Cardiac fibroblast (primary cell): ENCODE measurements around the gene PPP1R8.
A peak's percentile ranks its signal among the peaks of the same experiment; 100 is the strongest.
"Not testable (repeated sequence)": the region's sequence is repeated elsewhere in the genome, so short reads cannot be mapped to it uniquely, and the experiment has no call there.

Source experiments
- DNase-seq, 2 donors: peaks; one replicate each; pipeline versions ENCODE4 v3.0.0 to v3.0.0-alpha.2; 2010; ENCODE audit warnings: low read depth in 2 of 2
- H3K4me3 ChIP-seq, 2 donors: replicated peaks in 1 of 2; 1 replicate in 1 of 2; 2 replicates in 1 of 2; pipeline ENCODE4 v1.5.1; 2011; ENCODE audit warnings: low read depth in 2 of 2, low read length in 2 of 2, mild to moderate bottlenecking in 2 of 2, moderate library complexity in 1 of 2
- TF ChIP-seq, protein P1 (sequence below): IDR thresholded peaks from one replicate; pipeline ENCODE4 v1.5.1; 2011; ENCODE audit warnings: low read depth, mild to moderate bottlenecking, low read length, inconsistent platforms

Gene PPP1R8

DNA sequence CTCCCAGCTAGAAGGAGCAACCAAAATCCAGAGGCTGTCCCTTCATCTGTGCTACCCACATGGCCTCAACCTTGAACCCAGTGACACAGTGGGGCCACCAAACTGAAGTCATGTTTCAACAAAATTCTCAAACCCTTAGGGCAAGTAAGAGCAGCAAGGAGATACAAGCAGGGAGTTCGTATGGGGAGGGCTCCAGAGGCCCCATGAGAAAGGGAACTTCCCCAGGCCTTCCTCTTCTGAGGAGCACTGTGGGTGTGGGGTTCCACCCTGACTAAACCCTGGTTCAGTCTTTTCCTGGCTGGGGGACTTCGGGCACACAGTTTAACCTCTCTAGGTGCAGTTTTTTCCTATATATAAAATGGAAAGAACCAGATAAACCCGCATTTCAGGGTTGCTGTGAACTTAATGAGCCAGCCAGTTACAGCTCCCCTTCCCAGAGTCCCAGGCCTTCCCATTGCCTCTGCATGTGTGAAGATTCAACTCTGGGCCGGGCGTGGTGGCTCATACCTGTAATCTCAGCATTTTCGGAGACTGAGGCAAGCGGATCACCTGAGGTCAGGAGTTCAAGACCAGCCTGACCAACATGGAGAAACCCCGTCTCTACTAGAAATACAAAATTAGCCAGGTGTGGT, 33.8 kb downstream of the PPP1R8 start:
- H3K4me3 ChIP-seq = no peak overlapping the region
- TF ChIP-seq, protein P1, sequence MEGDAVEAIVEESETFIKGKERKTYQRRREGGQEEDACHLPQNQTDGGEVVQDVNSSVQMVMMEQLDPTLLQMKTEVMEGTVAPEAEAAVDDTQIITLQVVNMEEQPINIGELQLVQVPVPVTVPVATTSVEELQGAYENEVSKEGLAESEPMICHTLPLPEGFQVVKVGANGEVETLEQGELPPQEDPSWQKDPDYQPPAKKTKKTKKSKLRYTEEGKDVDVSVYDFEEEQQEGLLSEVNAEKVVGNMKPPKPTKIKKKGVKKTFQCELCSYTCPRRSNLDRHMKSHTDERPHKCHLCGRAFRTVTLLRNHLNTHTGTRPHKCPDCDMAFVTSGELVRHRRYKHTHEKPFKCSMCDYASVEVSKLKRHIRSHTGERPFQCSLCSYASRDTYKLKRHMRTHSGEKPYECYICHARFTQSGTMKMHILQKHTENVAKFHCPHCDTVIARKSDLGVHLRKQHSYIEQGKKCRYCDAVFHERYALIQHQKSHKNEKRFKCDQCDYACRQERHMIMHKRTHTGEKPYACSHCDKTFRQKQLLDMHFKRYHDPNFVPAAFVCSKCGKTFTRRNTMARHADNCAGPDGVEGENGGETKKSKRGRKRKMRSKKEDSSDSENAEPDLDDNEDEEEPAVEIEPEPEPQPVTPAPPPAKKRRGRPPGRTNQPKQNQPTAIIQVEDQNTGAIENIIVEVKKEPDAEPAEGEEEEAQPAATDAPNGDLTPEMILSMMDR = no peak
- DNase-seq = peak in 1 of 2 donors; percentile 13

DNA sequence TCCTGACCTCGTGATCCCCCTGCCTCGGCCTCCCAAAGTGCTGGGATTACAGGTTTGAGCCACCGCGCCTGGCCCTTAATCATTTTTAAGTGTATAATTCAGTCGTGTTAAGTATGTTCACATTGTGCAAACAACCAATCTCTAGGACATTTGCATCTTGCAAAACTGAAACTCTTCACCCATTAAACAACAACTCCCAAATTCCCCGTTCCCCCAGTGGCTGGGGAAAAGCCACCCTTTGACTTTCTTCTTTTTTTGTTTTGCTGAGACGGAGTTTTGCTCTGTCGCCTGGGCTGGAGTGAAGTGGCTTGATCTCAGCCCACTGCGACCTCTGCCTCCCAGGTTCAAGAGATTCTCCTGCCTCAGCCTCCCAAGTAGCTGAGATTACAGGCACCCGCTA, 35.2 kb downstream of the PPP1R8 start:
- DNase-seq = no peak
- no peak overlapping the region for H3K4me3 ChIP-seq
- TF ChIP-seq, protein P1 = no peak

DNA sequence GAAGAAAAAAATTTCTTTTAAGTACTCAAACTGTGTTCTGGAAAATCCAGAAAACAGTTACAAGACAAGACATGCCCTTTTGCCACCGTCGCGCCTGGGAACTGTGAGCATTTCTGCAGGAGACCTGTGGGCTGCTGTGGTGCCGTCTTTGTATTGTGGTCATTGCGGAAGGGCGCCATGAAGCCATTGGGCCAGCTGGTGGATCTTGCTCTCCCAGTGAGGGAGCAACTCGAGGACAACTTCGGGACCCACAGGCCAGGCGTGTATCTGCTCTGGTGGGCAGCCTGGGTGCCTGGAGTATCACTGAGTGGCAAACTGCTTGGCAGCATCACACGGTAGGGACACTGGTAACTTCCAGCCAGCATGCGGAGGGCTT, 38.0 kb downstream of the PPP1R8 start:
- DNase-seq = no peak
- H3K4me3 ChIP-seq = no peak overlapping the region
- TF ChIP-seq, protein P1 = no peak

DNA sequence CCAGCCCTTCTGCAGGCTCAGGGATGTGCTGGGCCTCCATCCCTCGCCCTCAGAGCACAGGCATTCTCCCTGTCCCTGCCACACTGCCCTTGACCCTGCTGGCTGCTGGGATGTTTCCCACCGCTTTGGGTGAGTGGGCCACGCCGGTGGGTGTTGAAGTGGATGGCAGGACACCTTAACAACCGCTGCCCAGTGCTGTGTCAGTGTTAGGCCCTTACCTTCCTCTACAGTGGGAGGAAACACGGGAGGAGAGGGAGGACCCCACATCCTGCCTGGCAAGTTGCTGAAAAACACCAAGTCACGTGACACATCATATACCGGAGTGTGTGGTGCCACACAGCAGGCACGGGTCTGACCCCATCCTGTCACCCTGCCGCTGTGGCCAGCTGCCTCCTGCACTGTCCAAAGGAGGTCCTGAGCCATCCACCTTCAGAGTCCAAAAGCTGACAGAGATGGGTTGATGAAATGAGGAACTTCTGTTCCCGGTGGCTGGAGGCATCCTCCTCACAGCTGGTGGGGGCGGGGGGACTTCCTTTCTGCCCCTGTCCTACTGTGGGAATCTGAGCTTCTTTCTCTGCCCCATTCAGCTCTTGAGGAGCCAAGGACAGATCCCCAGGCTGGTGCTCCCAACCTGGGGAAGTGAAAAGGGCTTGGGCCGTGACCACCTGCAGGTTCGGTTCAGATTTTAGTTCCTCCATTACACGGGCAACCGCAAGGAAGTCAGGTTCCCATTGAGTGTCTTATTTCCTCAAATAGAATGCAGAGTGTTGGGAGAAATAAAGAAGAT, 38.5 kb downstream of the PPP1R8 start:
- TF ChIP-seq, protein P1 = no peak
- no peak for DNase-seq
- no peak overlapping the region for H3K4me3 ChIP-seq

DNA sequence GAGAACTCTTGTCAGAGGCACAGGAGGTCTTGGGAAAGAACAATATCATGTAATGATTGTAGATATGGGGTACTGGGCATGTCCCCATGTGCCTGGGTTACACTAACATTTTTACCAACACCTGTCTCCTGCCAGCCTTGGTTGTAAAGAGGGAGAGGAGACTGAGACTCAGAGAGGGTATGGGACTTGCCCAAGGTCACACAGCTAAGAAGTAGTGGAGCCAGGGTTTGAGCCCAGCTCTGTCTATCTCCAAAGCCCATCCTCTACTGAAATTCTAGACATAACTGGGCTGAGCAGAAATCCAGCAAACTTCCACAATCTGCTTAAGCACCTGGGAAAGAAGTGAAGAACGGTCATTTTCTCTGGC, 39.1 kb downstream of the PPP1R8 start:
- TF ChIP-seq, protein P1 = no peak
- DNase-seq = no peak
- H3K4me3 ChIP-seq = no peak overlapping the region

DNA sequence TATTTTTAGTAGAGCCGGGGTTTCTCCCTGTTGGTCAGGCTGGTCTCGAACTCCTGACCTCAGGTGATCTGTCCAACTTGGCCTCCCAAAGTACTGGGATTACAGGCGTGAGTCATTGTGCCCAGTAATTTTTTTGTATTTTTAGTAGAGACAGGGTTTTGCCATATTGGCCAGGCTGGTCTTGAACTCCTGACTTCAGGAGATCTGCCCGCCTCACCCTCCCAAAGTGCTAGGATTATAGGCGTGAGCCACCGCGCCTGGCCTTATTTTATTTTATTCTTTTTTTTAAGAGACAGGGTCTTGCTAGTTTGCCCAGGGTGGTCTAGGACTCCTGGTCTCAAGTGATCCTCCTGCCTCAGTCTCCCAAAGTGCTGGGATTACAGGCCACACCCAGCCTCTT, 40.5 kb downstream of the PPP1R8 start:
- not testable (repeated sequence) for DNase-seq, H3K4me3 ChIP-seq

DNA sequence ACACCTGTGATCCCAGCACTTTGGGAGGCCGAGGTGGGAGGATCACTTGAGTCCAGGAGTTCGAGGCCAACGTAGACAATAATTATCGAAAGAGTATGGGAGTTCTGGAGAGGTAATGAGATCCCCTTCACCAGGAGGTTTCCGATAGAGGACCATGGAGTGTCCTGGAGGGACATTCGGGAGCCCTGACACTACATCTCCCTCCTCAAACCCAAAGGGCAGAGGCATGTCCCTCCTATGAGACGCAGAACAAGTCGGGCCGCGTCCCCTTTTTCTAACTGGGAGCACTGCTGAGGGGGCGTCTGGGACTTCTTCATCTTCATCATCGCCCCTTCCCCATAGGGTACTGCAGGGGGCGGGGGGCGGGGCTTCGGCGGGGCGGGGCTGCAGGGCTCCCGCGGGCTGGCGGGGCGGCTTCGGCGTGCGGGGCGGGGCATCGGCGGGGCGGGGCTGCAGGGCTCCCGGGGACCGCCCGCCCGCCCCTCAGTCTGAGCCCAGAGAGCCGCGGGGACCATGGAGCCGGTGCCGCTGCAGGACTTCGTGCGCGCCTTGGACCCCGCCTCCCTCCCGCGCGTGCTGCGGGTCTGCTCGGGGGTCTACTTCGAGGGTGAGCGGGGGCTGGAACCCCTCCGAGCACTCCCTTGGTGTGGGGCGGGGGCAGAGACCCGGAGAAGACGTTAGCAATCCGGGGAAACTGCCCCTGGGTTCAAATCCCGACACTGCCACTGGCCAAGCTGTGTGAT, 41.6 kb downstream of the PPP1R8 start, which contains the start of gene THEMIS2:
TSS of gene THEMIS2 (plus strand) at position 486 of the 743 bp plus-strand sequence. CDS start at position 514, 28 bp downstream.
- H3K4me3 ChIP-seq = peak within 1 kb of the TSS; percentile 50 to 75
- TF ChIP-seq, protein P1 = no peak
- DNase-seq = peak; percentile 23 to 51
